Astrocyte of the cerebellum (primary cell): ENCODE results near the gene LTBP2.

Source experiments
- DNase-seq: peaks from one replicate; pipeline ENCODE4 v3.0.0-alpha.2; 2011; ENCODE audit warnings: low read depth
- H3K4me3 ChIP-seq: 2 replicates; pipeline ENCODE4 v1.5.1; 2011; ENCODE audit warnings: mild to moderate bottlenecking, low read depth, low read length, moderate library complexity
- in situ Hi-C: cut with HindIII; loops from 2 replicates; pipeline ENCODE4 v1.10.0; 2017; ENCODE audit warnings: low sequenced_read_pairs
- TF ChIP-seq, protein P1 (sequence below): IDR thresholded peaks from 2 replicates; pipeline ENCODE4 v1.5.1; 2012; ENCODE audit warnings: low read length, low read depth, moderate library complexity, mild to moderate bottlenecking; ENCODE audit errors: missing control alignments

The LTBP2 gene

DNA sequence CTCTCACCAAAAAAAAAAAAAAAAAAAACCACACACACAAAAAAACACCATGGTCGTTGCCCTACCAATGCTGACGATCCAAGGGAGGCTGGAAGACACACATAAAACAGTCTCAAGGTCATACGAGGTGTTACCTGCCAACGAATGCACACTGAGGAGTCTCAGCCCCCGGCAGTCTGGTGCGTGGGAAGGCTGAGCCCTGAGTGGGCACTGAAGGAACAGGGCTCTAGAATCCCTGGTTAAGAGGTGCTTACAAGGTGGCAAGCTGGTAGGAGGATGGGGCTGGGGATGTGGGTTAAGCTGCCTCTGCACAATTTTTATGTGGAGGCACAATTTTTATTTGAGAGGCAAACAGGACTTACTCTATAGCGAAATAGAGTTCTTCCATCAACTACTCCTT, 7.9 kb downstream of the LTBP2 start:
- TF ChIP-seq, protein P1, sequence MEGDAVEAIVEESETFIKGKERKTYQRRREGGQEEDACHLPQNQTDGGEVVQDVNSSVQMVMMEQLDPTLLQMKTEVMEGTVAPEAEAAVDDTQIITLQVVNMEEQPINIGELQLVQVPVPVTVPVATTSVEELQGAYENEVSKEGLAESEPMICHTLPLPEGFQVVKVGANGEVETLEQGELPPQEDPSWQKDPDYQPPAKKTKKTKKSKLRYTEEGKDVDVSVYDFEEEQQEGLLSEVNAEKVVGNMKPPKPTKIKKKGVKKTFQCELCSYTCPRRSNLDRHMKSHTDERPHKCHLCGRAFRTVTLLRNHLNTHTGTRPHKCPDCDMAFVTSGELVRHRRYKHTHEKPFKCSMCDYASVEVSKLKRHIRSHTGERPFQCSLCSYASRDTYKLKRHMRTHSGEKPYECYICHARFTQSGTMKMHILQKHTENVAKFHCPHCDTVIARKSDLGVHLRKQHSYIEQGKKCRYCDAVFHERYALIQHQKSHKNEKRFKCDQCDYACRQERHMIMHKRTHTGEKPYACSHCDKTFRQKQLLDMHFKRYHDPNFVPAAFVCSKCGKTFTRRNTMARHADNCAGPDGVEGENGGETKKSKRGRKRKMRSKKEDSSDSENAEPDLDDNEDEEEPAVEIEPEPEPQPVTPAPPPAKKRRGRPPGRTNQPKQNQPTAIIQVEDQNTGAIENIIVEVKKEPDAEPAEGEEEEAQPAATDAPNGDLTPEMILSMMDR, result no peak
- H3K4me3 ChIP-seq, result no peak overlapping the region
- in situ Hi-C loops, result loop anchor here (5.0 kb wide), 2 partner anchors 48 to 78 kb away; no protein-coding TSS in a partner anchor
- DNase-seq, result no peak

DNA sequence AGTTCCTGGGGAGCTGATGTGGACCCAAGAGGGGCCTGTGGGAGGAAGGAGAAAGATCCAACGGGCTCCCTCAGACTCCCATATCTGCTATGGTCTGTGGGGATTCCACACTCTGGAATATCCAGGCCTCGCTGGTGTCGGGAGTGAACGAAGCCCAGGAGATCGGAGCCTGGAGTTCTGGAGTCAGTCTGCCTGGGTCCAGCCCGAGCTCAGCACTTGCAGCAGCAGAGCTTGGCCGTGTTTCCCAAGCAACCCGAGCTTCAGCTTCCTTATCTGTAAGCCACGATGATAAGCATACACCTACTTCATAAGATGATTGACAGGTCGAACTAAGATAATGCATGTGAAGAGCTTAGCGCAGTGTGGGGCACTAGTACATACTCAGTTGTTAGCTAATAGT, 10.1 kb downstream of the LTBP2 start:
- in situ Hi-C loops, result loop anchor here (5.0 kb wide), 2 partner anchors 50 to 80 kb away; no protein-coding TSS in a partner anchor
- TF ChIP-seq, protein P1, result no peak
- DNase-seq, result no peak
- H3K4me3 ChIP-seq, result no peak overlapping the region

DNA sequence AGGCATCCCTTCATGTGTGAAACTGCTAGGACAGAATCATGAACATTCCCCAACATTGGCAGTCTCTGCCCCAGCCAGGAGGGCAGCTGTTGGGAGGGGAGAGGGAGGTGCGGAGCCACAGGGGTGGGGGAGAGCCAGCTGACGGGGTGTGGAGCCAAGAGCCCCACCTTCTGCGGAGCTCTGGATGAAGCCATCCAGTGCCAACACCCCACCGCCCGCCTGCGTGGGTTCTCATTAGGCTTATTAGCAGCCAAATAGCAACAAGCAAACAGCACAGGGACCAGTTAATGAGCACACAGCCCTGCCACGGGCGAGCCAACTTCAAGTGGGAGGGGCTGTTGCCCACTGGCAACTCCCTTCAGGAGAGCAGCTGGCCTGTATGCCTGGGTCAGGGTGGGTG, 12.1 kb downstream of the LTBP2 start:
- DNase-seq, result no peak
- TF ChIP-seq, protein P1, result no peak
- in situ Hi-C loops, result loop anchor here (5.0 kb wide), 2 partner anchors 52 to 82 kb away; no protein-coding TSS in a partner anchor
- no peak overlapping the region for H3K4me3 ChIP-seq

DNA sequence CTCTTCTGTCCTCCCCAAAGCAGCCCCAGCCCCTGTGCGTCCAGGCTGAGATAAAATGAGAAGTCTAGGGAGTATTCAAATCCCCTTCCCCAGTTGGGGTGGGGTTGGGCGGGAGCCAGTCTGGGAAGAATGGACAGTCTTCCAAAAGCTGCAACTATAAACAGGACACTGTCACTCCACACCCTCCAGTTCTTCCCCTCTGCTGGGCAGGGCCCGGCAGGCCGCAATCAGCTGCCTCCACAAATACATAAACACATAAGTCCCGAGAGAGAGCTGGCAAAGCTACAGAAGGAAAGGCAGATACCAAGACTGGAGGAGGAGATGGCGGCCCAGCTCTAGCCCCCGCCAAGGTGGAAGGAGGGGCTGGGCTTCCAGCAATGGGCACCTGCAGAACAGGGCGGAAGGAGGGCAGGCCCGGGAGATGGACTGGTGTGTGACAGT, 12.7 kb downstream of the LTBP2 start:
- TF ChIP-seq, protein P1, result no peak
- in situ Hi-C loops, result no loop called here
- H3K4me3 ChIP-seq, result no peak overlapping the region
- DNase-seq, result no peak

DNA sequence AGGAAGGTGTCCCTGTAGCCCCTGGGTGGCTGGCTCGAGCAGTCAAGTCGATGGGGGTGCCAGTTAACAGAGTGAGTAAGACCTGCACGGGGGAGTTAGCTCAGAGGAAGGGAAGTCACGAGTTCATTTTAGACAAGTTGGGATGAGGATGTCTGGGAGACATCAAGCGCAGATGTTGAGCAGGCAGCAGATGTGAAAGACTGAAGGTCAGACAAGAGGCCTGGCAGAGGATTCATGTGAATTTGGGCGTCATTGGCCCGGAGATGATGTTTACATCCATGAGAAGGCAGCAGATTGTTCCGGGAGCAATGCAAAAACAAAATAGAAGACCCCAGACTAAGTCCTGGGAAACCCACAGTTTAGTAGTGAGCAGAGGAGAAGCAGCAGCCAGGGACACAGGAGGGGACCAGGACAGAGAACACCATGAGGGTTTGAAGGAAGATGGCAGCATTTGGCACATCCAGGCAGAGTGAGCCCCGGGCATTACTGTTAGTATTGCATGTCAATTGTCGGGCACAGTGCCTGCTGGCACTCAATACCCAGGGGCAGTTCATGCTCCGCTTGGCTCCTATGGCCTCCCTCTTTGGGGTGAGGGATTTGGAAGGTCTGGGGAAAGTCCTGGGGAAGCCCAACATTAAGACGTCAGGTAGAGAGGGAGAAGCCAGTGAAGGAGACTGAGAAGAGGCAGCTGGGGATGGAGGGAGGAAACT, 15.1 kb downstream of the LTBP2 start:
- H3K4me3 ChIP-seq, result no peak overlapping the region
- TF ChIP-seq, protein P1, result no peak
- no peak for DNase-seq
- in situ Hi-C loops, result no loop called here

DNA sequence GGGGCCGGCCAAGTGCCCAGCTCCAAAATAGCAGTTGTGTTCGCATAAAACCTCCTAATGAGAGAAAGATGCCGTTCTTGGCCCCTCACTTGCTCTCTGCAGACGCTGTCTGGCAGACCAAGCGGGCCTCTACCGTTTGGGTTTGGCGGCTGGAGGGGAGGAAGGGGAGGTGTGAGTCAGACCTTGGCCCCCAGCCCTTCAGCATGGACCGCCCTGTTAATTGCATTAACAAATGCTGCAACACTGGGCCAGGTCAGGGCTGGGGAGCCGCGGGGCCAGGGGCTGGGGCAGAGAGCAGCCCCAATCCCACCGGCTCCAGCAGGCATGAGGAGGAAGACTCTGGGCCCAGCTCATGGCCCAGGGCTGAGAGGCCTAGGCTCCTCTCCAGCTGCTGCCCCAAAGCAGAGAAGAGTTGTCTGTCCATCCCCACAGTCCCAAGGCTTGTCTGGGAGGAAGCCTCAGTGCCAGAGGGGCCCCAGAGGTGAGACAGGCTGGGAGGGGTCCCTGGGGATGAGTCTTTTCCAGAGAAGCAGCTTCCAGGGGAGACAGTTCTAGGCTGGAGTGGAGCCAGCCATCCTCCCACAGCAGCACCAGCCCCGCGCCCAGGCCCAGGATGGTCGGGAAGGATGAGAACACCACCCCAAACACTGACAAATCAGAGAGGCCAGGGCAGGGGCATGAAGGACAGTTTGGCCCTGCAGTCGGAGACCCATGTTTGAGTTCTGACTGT, 16.9 kb downstream of the LTBP2 start:
- TF ChIP-seq, protein P1, result no peak
- H3K4me3 ChIP-seq, result no peak overlapping the region
- in situ Hi-C loops, result no loop called here
- DNase-seq, result no peak
